Measurements from ENCODE around the gene KRT80.

DNA sequence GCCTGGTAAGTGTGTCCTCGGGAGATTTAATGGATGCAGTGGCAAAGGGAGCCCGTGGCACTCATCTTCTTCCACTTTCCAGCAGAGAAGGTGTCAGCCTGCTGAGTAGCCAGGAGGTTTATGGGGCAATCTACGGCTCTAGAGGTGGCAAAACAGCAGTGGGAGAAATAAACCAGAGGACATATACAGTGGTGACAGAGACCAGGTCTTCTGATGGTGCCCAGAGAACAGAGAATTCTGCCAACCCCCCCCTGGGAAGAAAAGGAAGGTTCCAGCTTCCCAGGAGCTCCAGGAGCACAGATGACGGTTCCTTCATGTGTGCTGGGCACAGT lies 69.3 kb downstream of the KRT80 start:
- TF ChIP-seq CTCF (IDR thresholded peaks at IDR 0.05) (no peak), POLR2A (IDR thresholded peaks at IDR 0.05) (no peak), POLR2AphosphoS5 (IDR thresholded peaks at IDR 0.05) (no peak)

All from suprapubic skin (tissue), 4 donors.